GM19438 (cell line): ENCODE measurements around the gene FANCE.

Source experiments
- ATAC-seq: cut with Tn5 transposase; IDR thresholded peaks from one replicate; pipeline ENCODE4 v1.9.1; 2021; ENCODE audit warnings: low read depth; ENCODE audit not compliant: unreplicated experiment

FANCE gene

DNA sequence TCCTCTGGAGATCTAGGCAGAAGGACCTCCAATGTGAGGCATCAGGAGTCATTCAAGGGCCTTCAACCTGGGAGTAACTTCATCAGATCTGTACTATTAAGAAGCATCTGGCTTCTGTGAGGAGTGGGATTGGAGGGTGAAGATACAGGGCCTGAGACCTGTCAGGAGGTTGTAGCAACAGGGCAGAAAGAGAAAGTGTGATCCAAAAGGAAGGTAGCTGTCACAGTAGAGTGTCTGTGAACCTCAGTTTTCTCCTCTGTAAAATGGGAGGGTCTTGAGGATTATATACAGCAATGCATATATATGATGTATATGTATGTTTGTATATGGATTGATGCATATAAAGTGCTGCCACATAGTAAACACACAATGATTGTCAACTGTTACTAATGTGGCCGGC is 13.5 kb downstream of the FANCE start:
- no peak for ATAC-seq

DNA sequence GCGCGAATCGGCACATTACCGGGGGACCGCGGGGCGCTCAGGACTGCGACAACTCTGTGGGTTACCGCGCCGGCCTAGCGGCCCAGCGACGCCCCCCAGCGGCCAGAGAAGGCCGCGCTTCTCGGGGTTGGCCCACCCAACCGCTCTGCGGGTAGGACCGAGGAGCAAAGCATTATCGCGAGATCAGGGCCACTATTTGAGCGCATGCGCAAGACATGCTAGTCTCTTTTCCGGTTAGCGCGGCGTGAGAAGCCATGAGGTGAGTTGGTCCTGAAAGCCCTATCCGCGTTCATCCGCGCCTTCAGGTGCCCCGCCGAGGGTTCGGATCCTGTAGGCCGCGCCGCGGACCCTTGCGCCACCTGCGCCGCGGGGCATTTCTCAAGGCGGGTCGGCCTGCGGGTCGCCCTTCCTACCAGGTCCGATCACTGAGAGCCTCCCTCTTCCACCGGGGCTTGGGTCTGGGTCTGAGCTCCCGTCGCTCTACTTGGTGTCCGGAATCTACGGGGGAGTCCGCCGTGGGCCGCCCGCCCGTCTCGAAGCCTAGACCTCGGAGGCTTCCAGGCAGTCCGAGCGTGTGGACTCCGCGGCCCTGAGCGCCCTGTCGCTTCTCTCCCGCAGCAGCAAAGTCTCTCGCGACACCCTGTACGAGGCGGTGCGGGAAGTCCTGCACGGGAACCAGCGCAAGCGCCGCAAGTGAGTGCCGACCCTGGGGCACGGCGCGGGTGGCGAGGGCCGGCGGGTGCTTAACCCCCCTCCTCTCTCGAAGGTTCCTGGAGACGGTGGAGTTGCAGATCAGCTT is 16.2 kb downstream of the FANCE start, which contains the start of gene RPL10A:
TSS of gene RPL10A (plus strand) at position 221 of the 799 bp plus-strand sequence. CDS start at position 255, 34 bp downstream.
- ATAC-seq: peak; percentile 67

DNA sequence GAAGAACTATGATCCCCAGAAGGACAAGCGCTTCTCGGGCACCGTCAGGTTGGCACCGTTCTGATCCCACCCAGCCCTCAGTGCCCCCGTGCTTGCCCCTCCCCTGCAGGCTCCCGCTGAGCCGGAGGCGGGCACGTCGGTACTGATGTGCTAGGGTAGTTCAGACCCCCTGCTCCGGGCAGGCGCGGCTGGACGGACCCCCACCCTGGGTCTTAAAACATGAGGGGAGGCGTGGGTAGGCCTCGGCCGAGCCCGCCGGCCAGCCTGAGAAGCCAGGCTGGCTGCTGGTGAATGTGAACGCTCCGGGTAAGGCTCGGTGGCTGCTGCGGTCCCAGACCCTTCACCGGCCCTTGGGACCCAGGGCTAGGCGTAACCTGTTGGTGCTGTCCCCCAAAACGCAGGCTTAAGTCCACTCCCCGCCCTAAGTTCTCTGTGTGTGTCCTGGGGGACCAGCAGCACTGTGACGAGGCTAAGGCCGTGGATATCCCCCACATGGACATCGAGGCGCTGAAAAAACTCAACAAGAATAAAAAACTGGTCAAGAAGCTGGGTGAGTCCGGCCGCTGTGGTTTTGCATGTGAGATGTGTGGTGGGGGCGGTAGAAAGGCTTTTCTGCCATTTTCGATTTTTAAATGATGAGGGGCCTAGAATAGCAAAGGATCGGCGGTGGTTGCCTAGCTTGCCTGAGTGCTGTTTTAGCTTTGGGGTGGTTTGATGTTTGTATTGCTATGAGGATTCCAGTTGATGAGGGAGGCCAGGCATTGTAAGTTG is 17.0 kb downstream of the FANCE start:
- no peak for ATAC-seq

DNA sequence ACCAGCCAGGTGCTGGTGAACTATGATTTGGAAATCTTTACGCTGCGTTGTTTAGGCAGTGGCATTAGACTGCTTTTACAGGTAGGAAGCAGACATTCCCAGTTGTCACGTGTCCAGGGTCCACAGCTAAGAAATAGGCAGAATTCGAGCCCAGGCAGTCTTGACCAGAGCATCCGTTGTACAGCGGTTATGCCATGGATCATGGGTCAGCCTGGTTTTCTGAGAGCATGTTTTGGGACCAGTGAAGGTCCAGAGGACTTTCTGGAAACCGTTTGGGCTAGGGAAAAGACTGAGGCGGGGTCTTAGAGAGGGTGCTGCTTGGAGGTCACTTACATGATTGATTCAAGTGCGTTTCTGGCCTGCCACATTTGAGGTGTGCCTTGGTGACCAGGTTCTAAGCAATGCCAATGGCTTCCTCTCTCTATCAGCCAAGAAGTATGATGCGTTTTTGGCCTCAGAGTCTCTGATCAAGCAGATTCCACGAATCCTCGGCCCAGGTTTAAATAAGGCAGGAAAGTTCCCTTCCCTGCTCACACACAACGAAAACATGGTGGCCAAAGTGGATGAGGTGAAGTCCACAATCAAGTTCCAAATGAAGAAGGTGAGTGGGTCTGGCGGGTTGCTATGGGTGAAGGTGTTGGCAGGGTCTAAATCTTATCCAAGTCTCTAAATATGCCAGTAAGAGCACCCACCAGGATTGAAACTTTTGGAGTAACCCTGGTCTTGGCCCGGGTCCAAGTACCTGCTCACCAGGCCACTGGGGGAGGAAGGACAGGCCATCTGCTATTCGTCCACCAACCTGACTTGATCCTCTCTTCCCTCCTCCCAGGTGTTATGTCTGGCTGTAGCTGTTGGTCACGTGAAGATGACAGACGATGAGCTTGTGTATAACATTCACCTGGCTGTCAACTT is 17.9 kb downstream of the FANCE start:
- ATAC-seq: no peak

DNA sequence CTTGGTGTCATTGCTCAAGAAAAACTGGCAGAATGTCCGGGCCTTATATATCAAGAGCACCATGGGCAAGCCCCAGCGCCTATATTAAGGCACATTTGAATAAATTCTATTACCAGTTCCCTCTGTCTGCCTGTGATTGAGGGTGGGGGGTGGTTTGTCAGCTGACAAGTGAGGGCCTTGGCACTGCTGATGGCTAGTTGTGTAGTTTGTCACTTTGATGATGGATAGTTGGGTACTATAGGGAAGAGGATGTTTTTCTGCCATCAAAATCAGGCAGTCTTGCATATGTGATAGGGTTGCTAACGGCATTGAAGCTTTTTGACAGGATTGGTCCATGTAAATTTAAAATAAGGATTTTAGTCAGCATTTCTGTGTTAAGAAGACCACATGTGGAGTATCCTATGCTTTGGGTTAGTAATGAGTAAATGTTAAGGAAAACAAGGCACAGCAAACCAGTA is 18.6 kb downstream of the FANCE start:
- no peak for ATAC-seq

DNA sequence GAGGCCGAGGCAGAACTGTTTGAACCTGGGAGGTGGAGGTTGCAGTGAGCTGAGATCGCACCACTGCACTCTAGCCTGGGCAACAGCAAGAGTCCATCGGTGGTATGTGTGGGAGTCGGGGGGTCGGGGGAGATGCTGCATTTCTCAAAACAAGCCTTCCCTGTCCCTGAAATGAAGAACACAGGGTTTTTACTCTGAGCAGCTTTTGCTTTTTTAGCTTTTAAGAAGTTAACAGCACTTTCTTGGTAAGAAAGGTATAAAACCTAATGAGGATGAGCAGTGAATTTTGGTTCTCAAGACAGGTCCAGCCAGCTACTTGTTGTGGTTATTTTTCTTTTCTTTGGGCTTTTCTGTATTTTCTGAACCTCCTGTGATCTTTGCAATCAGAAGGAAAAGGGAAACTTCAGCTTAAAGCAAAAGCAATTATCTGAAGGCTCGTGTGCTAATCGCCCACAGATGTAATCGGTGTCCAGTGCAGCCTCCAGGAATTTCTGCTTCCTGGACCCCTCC is 19.8 kb downstream of the FANCE start:
- ATAC-seq: no peak

DNA sequence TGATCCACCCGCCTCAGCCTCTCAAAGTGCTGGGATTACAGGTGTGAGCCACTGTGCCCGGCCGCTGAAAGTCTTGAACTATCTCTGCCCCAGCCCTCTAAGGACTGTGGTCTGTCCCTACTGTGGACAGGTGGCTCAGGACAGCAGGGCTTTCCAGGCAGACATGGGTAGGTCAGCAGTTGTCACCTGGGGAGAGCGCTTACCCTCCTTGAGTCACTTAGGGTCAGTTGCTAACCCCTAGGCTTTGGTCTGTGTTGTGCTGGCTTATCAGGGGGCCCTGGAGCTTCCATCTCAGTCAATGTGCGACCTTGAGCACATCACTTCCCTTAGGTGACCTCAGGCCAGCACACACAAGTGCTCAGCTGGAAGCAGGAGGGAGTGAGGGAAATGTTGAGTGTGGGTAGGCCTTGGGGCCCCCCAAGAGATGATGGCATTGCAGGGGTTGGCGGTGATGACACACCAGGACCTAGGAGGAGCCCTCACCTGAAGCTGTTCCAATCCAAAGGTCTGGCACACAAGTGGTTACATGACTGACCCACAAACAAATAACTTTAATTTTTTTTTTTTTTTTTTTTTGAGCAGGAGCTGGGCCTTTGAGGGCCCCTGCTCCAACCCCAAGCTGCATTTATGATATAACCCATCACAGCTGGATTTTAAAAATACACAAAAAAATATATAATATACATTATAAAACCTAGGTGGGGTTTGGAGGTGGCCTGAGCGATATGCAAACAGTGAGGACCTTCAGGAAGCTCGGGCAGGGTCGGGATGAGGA is 21.1 kb downstream of the FANCE start:
- no peak for ATAC-seq

DNA sequence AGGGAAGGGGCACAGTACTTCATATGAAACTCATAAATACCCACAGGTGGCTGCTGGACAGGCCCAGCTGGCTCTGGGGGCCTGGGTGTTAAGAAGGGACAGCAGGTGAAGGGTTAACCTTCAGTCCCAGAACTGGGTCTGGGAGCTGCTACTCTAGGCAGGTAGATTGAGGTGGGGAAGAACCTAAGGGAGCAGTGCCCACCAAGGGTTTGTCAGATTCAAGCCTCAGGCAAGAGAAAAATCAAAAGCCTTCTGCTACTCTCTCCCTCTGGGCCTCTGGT is 21.7 kb downstream of the FANCE start:
- no peak for ATAC-seq

DNA sequence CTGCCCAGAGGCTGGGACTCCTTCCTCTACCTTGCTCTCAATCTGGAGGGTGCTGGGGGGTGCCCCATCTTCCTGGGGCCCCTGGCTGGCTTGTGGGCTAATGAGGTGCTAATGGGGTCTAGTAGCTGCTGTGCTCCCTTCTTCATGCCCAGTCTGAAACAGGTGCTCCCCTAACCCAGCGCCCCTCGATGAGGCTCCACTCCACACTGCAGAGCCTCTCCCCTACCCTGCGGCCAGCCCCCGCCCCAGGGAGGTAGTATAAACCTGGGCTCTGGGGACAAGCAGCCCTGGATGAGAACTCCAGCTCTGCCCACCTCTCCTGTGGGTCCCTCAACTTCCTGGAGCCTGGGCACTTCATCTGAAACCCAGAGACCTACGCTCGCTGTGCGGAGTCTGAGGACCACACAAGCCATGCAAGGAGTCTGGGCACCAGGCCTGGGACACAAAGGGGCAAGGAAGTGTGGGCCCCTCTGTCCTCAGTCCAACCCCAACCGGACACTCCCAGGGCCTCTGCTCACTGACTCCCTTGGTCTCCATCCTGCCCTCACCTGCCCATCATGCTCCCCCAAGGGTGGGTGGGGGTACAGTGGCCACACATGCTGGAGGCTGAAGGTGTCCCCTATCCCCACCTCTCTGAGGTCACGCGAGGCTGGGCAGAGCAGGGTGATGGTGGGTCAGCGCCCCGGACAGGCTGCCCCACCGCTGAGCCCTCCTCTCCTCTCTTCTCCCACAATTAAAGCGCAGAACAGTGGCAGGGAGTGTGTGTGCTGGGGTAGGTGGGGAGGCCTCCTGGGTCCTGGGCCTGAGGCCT is 22.2 kb downstream of the FANCE start:
- ATAC-seq: no peak

DNA sequence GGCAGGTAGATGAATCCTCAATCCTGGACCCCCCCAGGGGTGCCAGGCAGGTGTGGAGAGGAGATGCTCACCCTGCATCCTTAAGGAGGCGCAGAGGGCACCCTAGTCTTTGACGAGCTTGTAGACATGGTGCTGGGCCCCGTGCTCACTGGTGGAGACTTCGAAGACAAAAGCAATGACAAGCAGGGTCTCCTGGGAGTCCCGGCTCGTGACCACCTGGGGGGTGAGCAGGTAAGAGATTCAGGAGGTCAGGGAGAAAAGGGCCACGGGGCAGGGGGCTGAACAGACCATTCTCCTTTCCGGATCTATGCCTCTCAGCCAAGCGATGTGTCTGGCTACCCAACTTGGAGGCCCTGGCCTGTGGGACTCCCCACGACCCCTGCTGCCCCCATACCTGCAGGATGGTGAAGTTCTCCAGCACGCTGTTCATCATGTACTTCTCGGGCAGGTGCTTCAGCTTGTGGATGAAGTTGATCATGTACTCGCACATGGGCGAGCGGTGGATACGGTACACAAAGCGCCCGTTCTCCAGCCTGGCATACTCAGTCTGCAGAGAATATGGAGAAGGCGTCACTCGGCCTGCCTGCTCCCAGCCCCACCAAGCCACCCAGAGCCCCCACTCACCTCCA is 22.9 kb downstream of the FANCE start:
- ATAC-seq: no peak

DNA sequence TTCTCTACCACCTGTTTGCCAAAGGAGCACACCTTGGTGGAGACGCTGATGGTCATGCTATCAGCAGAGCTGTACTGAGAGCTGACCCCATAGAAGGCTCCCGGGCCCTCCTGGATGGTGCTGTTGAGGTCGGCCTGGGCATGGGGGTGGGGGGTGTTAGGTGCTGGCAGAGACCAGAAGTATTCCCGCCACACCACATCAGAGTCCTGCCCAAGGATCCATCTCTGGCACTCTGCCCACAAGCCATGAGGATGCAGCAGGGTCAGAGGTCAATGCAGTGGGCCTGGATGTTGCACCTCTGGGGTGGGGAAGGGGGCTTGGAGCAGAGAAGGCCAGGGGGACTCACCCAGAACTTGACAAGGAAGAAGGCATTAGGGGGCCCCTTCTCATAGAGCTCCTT is 23.4 kb downstream of the FANCE start:
- ATAC-seq: no peak

DNA sequence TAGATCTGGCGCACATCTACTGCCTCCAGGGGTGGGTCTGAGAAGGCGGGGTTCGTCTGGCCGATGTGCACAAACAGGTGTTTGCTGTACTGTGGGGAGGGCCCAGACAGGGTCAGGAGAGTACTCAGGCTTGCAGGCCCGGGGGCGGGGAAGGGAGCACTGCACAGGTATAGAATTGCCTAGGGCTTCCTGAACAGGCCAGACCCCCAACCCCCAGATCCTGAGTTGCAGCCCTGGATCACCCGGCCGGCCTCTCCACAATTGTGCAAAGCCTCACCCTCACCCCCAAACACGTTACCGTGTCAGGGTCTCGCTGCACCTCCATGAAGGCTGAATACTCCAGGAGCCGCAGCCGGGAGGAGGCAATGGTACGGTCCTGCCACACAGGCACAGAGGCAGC is 23.9 kb downstream of the FANCE start:
- no peak for ATAC-seq

DNA sequence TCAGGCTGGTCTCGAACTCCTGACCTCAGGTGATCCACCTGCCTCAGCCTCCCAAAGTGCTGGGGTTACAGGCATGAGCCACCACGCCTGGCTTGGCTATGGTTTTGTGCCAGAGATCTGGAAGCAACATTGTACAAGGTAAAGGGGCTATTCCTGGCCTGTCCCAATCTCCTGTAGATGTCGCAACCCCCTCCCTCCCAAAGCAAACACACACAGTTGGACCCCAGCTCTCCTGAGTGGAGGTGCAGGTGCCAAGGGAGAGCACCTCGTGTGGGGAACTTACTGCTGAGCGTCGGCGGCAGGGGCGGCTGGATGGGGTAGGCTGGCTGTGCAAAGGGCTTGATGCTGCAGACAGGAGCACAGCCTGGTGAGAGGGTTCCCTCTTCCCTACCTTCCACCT is 24.9 kb downstream of the FANCE start:
- ATAC-seq: no peak

DNA sequence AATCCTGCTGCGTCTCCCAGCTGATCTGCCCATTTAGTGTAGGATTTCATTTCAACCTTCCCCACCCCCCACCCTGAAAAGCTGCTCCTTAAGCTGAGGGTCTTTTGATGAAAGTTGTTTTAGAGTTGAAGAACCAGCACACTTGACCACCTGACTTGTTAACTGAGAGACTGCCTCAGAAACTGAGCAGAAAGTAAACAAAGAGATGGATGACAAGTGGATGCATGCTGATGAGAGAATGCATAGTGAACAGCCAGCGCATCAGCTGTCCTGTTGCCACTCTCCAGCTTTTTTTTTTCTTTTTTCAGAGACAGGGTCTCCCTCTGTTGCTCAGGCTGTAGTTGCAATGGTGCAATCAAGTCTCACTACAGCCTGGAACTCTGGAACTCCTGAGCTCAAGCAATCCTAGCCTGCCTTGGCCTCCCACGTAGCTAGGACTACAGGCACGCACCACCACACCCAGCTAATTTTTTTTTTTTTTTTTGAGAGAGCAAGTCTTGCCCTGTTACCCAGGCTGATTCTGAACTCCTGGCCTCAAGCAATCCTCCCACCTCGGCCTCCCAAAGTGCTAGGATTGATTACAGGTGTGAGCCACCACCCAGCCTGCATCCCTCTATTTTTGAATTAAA is 25.5 kb downstream of the FANCE start:
- no peak for ATAC-seq

DNA sequence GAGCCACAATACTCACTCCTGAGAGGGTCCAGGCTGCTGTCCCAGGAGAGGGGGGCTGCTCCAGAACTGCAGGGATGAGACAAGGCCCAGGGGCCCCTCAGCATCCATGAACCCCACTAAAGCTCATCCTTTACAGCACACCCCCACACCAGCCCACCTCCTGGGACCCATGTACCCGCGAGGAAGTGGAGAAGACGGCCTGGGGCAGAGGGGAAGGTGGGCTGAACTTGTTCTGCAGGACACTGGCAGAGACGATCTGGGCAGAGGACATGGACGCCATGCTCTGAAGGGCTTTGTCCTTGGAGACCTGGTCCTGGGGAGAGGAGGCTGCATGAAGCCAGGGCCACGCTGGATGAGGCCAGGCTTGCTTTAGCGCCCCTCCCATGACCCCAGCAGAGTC is 26.1 kb downstream of the FANCE start:
- no peak for ATAC-seq

DNA sequence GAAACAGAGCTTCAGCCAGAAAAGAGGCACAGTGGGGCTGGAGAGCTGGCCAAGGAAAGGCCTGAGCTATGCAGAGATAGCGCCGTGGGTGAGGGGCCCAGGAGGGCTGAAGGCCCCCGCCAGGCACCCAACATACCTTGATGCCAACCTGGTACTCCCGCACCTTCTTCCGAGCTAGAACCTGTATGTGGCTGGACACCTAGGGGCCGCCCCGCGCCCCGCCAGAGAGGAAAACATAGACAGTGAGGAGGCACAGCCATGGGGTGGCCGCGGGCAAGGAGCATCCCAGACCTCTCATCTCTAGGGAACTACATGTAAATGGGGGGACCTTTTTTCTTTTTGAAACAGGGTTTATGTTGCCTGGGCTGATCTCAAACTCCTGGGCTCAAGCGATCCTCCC is 28.0 kb downstream of the FANCE start:
- ATAC-seq: no peak

DNA sequence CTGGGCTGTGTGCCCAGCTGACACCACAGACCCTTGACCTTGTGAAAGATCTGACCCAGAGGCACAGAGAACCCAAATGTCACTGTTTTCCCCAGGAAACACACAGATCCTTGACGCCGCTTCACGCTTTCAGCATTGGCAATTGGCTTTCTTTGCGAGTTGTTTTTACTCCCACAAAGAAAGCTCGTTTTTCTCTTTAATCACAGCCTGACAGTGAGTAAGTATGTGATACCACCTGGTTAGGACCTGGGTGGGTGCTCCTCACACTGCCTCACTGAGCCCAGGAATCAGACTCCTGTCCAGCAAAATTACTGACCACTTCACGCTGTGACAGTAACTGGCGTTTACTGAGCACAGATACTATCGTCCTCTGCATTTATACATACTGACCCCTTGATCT is 29.1 kb downstream of the FANCE start:
- no peak for ATAC-seq

DNA sequence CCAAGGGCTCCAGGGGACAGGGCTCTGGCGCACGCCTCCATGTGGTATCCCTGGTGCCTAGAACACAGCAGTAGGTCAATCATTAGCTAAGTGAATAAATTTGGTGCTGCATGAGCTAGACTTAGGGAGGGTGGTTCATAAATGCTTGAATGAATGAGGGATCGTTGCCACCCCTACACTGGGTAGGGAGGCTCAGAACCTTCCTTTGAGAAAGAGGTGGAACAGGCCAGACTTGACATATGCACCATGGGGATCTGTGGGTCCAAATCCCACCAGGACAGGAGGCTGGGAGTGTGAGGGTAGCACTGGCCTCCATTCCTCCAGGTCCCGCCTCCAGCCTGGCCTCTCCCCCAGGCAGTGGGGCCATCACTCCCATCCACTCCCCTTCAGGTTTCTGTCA is 30.9 kb downstream of the FANCE start:
- ATAC-seq: no peak
